ENCODE results near the gene SLCO2B1. TPM values are rescaled to one million over a fixed set of nuclear protein-coding genes. Genes with fewer than 3 reads are reported as not detected.

Gene SLCO2B1
- total RNA-seq, 1 donor from 2014 or later = not detected

GRCh38 chr11:75204012-75204674 is 53.2 kb downstream of the SLCO2B1 start:
- H3K4me3 Mint-ChIP-seq = no peak overlapping the region
- no peaks in the 10 kb centered on the region for H3K9me3 Mint-ChIP-seq
- TF ChIP-seq CTCF (conservative IDR thresholded peaks at IDR 0.05) = no peak
- no peak overlapping the region for H3K27ac Mint-ChIP-seq (ENCODE audit: unreplicated experiment)
- no peak for DNase-seq (ENCODE audit: low read depth, low spot score)
- no peaks in the 10 kb centered on the region for H3K4me1 Mint-ChIP-seq
- H3K36me3 Mint-ChIP-seq (ENCODE audit: low read depth) = no peaks in the 10 kb centered on the region
- peaks cover 10% of the 10 kb centered on the region for H3K27me3 Mint-ChIP-seq (ENCODE audit: low read depth)

- Mint-ChIP-seq H3K27me3 (ENCODE audit: low read depth) (peaks cover 11% of the 10 kb centered on the region), H3K9me3 (no peaks in the 10 kb centered on the region), H3K36me3 (ENCODE audit: low read depth) (no peaks in the 10 kb centered on the region), H3K27ac (ENCODE audit: unreplicated experiment) (no peak overlapping the region), H3K4me1 (no peaks in the 10 kb centered on the region), H3K4me3 (no peak overlapping the region)
- peak; percentile 88 for TF ChIP-seq CTCF (conservative IDR thresholded peaks at IDR 0.05)
- peak; percentile 94 for DNase-seq (ENCODE audit: low read depth, low spot score)
Measured at GRCh38 chr11:75204685-75205563, 54.0 kb downstream of the SLCO2B1 start.

GRCh38 chr11:75205564-75206020 is 54.7 kb downstream of the SLCO2B1 start:
- no peak for DNase-seq (ENCODE audit: low read depth, low spot score)

GRCh38 chr11:75208446-75208845 is 57.5 kb downstream of the SLCO2B1 start:
- DNase-seq (ENCODE audit: low read depth, low spot score) = no peak
- H3K4me3 Mint-ChIP-seq = no peak overlapping the region
- H3K9me3 Mint-ChIP-seq = no peaks in the 10 kb centered on the region
- H3K27ac Mint-ChIP-seq (ENCODE audit: unreplicated experiment) = no peak overlapping the region
- peaks cover 25% of the 10 kb centered on the region for H3K27me3 Mint-ChIP-seq (ENCODE audit: low read depth)
- H3K36me3 Mint-ChIP-seq (ENCODE audit: low read depth) = no peaks in the 10 kb centered on the region
- no peaks in the 10 kb centered on the region for H3K4me1 Mint-ChIP-seq
- no peak for TF ChIP-seq CTCF (conservative IDR thresholded peaks at IDR 0.05)

More at GRCh38 chr11:75205564-75206020, 54.7 kb downstream of the SLCO2B1 start:
- Mint-ChIP-seq H3K4me1 (no peaks in the 10 kb centered on the region), H3K4me3 (no peak overlapping the region), H3K27ac (ENCODE audit: unreplicated experiment) (no peak overlapping the region), H3K27me3 (ENCODE audit: low read depth) (peaks cover 13% of the 10 kb centered on the region), H3K9me3 (no peaks in the 10 kb centered on the region), H3K36me3 (ENCODE audit: low read depth) (no peaks in the 10 kb centered on the region)
- no peak for TF ChIP-seq CTCF (conservative IDR thresholded peaks at IDR 0.05)

GRCh38 chr11:75212411-75212810 is 61.5 kb downstream of the SLCO2B1 start:
- Mint-ChIP-seq H3K9me3 (no peaks in the 10 kb centered on the region), H3K36me3 (ENCODE audit: low read depth) (no peaks in the 10 kb centered on the region), H3K27ac (ENCODE audit: unreplicated experiment) (no peak overlapping the region), H3K4me3 (no peak overlapping the region), H3K27me3 (ENCODE audit: low read depth) (peaks cover 44% of the 10 kb centered on the region), H3K4me1 (no peaks in the 10 kb centered on the region)
- no peak for DNase-seq (ENCODE audit: low read depth, low spot score)
- no peak for TF ChIP-seq CTCF (conservative IDR thresholded peaks at IDR 0.05)
